NT2/D1 (cell line): Measurements from ENCODE around the gene PWWP2B.
"Not testable (repeated sequence)": the region's sequence is repeated elsewhere in the genome, so short reads cannot be mapped to it uniquely, and the experiment has no call there.

Source experiments
- DNase-seq: peaks from one replicate; pipeline ENCODE4 v3.0.0-alpha.2; 2011; ENCODE audit warnings: low read depth, low spot score
- H3K27me3 ChIP-seq: 2 replicates; pipeline ENCODE4 v1.6.0; 2011; ENCODE audit warnings: mild to moderate bottlenecking; ENCODE audit not compliant: insufficient read length, insufficient read depth
- H3K36me3 ChIP-seq: 2 replicates; pipeline ENCODE4 v1.6.1; 2011; ENCODE audit warnings: mild to moderate bottlenecking, low read length, mixed read lengths; ENCODE audit not compliant: insufficient read depth, insufficient read length
- H3K4me1 ChIP-seq: 2 replicates; pipeline ENCODE4 v1.5.1; 2011; ENCODE audit not compliant: insufficient read depth, insufficient read length
- H3K4me3 ChIP-seq: 2 replicates; pipeline ENCODE4 v1.5.1; 2011; ENCODE audit warnings: low read depth; ENCODE audit not compliant: insufficient read length
- H3K9ac ChIP-seq: 2 replicates; pipeline ENCODE4 v1.6.0; 2011; ENCODE audit warnings: low read depth; ENCODE audit not compliant: insufficient read length
- H3K9me3 ChIP-seq: 2 replicates; pipeline ENCODE4 v1.5.1; 2011; ENCODE audit warnings: mild to moderate bottlenecking, low read length; ENCODE audit not compliant: insufficient read depth
- SUZ12 ChIP-seq: IDR thresholded peaks from 2 replicates; pipeline ENCODE4 v1.6.1; 2011; ENCODE audit not compliant: insufficient read length, insufficient read depth; ENCODE audit errors: extremely low read depth
- YY1 ChIP-seq: IDR thresholded peaks from 2 replicates; pipeline ENCODE4 v1.6.1; 2011; ENCODE audit not compliant: insufficient read length, insufficient read depth
- ZNF274 ChIP-seq: IDR thresholded peaks from 2 replicates; pipeline ENCODE4 v1.6.1; 2011; ENCODE audit warnings: mild to moderate bottlenecking, low read depth, low read length

PWWP2B gene

GRCh38 chr10:132376394-132376851, 20.6 kb upstream of the PWWP2B start:
- no peaks in the 10 kb centered on the region for H3K27me3 ChIP-seq
- peaks cover 5% of the 10 kb centered on the region for H3K4me1 ChIP-seq
- H3K4me3 ChIP-seq: no peak overlapping the region
- H3K9me3 ChIP-seq: no peaks in the 10 kb centered on the region
- TF ChIP-seq SUZ12: no peak
- TF ChIP-seq YY1: no peak
- TF ChIP-seq ZNF274: no peak
- no peak overlapping the region for H3K9ac ChIP-seq
- no peak for DNase-seq
- no peaks in the 10 kb centered on the region for H3K36me3 ChIP-seq

DNA sequence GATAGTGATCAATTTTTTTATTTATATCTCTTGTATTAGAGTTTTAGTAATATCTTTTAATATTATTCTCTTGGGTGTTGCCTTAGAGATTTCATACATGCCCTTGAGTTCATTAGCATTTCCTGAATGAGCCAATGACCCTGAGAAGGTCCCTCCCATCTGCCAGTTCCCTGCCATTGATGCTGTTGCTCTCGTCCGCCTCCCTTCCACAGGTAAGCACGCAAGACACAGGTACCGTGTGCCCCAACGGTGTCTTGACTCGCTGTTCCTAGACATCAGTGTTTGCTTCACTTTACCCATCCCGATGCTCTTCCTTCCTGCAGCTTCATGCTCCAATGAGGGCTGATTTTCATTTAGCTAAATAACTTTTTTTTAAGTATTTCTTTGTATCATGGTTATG, 19.7 kb upstream of the PWWP2B start:
- H3K4me3 ChIP-seq: no peak overlapping the region

DNA sequence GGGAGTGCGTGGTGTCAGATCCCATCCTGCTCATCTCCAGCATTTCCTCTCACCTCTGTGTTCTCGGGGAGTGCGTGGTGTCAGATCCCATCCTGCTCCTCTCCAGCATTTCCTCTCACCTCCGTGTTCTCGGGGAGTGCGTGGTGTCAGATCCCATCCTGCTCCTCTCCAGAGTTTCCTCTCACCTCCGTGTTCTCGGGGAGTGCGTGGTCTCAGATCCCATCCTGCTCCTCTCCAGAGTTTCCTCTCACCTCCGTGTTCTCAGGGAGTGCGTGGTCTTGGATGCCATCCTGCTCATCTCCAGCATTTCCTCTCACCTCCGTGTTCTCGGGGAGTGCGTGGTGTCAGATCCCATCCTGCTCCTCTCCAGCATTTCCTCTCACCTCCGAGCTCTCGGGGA, 18.0 kb upstream of the PWWP2B start:
- not testable (repeated sequence) for H3K9ac ChIP-seq, H3K4me1 ChIP-seq, H3K36me3 ChIP-seq, H3K9me3 ChIP-seq, H3K27me3 ChIP-seq, DNase-seq, H3K4me3 ChIP-seq

More for the DNA sequence above, 19.7 kb upstream of the PWWP2B start:
- H3K27me3 ChIP-seq: no peaks in the 10 kb centered on the region
- no peak for TF ChIP-seq ZNF274
- TF ChIP-seq YY1: no peak
- no peak for TF ChIP-seq SUZ12
- no peaks in the 10 kb centered on the region for H3K36me3 ChIP-seq
- no peak for DNase-seq
- peaks cover 5% of the 10 kb centered on the region for H3K4me1 ChIP-seq
- no peaks in the 10 kb centered on the region for H3K9me3 ChIP-seq
- no peak overlapping the region for H3K9ac ChIP-seq

- not testable (repeated sequence) for H3K9me3 ChIP-seq, H3K4me1 ChIP-seq, DNase-seq, H3K9ac ChIP-seq, H3K27me3 ChIP-seq, H3K36me3 ChIP-seq, H3K4me3 ChIP-seq
These were observed 16.0 kb upstream of the PWWP2B start for GRCh38 chr10:132380986-132381385.

- Histone ChIP-seq H3K9me3 (no peaks in the 10 kb centered on the region), H3K27me3 (no peaks in the 10 kb centered on the region), H3K9ac (no peak overlapping the region), H3K4me1 (peaks cover 4% of the 10 kb centered on the region), H3K36me3 (no peaks in the 10 kb centered on the region), H3K4me3 (no peak overlapping the region)
- TF ChIP-seq YY1 (no peak), SUZ12 (no peak), ZNF274 (no peak)
- no peak for DNase-seq
These were observed 15.3 kb upstream of the PWWP2B start for GRCh38 chr10:132381741-132382140.

- TF ChIP-seq SUZ12 (no peak), ZNF274 (no peak), YY1 (no peak)
- Histone ChIP-seq H3K36me3 (no peaks in the 10 kb centered on the region), H3K4me1 (peaks cover 4% of the 10 kb centered on the region), H3K4me3 (no peak overlapping the region), H3K27me3 (no peaks in the 10 kb centered on the region), H3K9me3 (no peaks in the 10 kb centered on the region), H3K9ac (no peak overlapping the region)
- no peak for DNase-seq
These were observed 14.6 kb upstream of the PWWP2B start for GRCh38 chr10:132382231-132382922.

DNA sequence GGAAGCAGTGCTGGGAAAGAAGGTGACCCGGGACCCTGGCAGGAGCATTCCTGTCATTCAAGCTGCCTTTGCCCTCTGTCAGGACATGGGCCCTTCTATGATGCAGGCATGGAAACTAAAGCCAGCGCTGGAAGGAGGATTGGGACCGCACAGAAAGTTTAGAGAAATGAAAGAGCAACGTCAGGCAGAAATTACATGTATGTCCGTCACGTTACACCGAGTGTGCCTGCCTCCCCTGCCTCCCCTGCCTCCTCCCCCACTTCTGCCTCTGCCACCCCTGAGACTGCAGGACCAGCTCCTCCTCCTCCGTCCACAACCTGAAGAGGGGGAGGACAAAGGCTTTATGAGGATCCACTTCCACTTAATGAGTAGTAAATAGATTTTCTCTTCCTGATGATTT, 13.9 kb upstream of the PWWP2B start:
- no peak overlapping the region for H3K4me3 ChIP-seq
- no peaks in the 10 kb centered on the region for H3K9me3 ChIP-seq
- no peak overlapping the region for H3K9ac ChIP-seq
- H3K27me3 ChIP-seq: no peaks in the 10 kb centered on the region
- TF ChIP-seq SUZ12: no peak
- TF ChIP-seq YY1: no peak
- peaks cover 6% of the 10 kb centered on the region for H3K4me1 ChIP-seq
- H3K36me3 ChIP-seq: no peaks in the 10 kb centered on the region
- DNase-seq: no peak

DNA sequence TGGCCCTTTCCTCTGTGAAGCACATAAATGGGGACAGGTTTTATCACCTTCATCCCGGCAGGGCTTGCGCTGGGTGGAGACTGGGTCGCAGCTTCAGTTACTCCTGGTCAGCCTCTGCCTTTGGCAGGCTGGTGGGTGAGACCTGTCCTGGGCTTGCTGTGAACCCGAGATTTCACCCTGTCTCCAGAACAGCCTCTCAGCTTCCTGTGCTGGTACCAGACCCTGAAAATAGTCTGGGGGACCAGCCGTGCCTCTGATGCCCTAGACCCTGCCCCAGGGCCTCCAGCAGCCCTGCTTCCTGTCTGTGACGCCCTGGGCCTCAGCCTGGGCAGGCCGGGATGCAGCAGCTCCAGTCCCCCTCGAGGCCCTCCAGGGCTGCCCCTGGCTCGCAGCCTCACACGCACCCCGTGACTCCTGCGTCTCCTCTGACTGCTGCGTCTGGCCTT, 13.2 kb upstream of the PWWP2B start:
- Histone ChIP-seq H3K9me3 (no peaks in the 10 kb centered on the region), H3K4me3 (no peak overlapping the region), H3K36me3 (no peaks in the 10 kb centered on the region), H3K4me1 (peaks cover 6% of the 10 kb centered on the region), H3K9ac (no peak overlapping the region), H3K27me3 (no peaks in the 10 kb centered on the region)
- TF ChIP-seq ZNF274 (no peak), SUZ12 (no peak), YY1 (no peak)
- no peak for DNase-seq
